DMS79 (cell line): ENCODE results near the gene TMPRSS3.
"Not testable (repeated sequence)": the region's sequence is repeated elsewhere in the genome, so short reads cannot be mapped to it uniquely, and the experiment has no call there.

Source experiments
- DNase-seq: peaks from one replicate; lab custom pipeline; 2025; lab: John Stamatoyannopoulos, UW

The TMPRSS3 gene

DNA sequence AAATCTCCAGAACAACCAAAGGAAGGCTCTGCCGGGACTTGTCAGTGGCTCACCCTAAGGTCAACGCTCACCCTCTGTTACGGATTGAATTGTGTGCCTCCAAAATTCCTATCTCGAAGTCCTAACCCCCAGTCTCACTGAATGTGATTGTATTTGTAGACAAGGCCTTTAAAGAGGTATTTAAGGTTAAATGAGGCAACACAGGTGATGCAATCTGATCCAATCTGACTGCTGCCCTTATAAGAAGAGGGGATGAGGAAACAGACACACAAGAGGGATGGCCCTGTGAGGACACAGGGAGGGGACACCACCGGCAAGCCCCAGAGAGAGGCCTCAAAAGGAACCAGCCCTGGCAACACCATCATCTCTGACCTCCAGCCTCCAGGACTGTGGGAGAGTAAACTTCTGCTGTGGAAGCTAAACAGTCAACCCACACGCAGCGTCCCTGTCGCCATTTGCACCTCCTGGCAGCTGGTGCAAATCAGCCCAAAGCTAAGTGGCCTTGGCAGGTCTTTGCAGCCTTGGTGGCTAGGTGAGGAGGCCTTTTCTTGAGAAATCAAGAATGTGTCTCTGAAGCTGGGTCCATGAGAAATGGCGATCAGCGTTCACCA lies 32.1 kb upstream of the TMPRSS3 start:
- DNase-seq = no peak

DNA sequence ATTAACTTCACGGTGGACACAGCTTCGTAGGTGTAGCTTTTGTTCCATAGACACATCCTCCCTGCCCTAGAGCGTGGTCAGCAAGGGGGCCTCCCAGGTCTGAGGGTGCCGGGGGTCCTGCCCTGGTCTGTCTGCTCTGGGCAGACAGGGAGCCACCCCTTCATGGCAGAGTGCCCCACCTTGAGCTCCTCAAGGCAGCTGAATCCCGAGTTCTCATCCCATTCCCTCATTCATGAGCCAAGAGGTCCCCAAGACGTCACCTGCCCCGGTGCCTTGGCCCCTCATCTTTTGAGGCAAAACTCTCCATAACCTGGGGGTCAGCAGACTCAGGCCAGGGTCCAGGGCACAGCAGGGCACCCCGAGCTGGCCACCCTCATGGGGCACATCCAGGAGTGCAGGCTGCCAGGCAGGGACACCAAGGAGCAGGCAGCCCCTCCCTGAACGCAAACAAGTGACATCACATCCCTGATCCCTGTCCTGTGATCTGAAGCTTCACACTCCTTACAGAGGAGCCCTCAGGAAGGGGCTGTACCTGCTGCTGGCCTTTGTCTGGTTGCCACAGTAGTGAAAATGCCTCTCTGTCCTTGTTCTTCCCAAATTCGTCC lies 31.1 kb upstream of the TMPRSS3 start:
- no peak for DNase-seq

DNA sequence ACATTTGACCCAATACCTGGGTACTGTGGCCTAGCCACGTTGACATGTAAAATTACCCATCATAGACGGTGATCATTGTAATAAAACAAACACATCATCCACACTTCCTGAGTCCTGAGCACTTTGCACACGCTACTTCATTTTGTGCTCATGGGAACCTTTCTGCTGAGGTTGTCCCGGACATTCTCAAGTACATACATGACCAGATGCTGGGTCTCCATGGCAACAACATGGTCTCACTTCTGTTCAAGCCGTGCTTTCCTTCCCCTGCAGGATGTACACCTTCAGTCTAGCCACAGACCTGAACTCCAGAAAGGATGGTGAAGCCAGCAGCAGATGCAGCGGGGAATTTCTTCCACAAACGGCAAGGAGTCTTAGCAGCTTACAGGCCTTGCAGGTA lies 30.6 kb upstream of the TMPRSS3 start:
- DNase-seq = peak; percentile 52

DNA sequence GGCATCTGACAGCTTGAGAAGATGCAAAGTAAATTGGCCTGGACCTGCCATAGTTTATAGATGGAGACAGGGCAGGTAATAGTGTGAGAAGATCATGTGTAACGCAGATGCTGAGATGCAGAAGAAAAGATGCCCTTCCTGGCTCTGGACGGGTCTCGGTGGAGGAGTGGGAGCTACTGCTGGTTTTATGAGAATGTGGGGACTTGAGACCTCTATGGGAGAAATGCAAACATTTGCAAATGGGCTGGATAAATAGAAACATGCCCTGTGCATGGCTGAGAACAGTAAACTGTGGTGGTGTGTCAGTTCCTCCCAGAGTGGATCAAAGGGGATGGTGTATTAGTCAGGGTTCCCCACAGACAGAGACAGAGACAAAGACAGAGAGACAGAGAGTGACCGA lies 29.7 kb upstream of the TMPRSS3 start:
- DNase-seq = no peak

DNA sequence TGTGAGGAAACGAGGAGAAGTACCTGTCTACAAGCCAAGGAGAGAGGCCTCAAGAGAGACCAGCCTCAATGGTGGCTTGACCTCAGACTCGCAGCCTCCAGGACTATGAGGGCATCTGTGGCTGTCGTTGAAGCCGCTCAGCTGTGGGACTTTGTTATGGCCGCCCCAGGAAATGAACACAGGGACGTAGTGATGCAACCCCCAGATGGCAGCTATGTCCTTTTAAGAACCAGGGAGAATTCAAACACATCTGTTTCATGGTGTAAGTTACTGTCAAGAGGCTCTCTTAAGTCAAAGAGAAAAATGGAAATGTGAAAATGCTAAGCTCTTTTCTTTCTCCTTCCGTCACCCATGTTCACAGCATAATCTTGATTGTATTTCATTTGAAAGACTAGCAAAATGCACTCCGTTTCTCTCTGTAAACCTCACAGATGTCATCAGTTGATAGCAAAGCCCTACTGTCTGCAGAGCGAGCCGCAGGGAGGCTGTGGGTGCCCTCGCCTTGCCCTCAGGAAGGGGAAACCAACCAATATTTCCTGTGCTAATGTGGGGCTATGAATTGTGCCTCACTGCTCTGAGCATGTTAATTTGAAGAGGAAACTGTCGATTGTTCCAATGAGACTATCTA lies 29.2 kb upstream of the TMPRSS3 start:
- DNase-seq = no peak

DNA sequence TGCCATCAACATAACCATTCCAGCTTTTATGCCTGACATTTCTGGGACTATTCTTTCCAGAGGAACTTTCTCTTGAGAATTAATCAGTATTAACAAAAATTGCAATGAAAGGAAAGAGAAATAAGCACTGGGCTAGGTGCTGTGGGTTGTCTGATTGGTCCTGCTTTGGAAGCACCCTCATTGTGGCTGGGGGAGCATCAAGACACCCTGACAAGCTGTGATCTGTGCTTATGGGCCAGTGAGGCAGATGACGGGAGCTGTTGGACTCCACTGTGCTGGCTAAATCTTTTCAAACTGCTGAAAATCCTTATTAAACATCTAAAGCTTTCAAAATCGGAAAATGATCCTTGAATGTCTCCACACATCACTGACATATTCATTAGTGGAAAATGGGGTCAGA lies 27.8 kb upstream of the TMPRSS3 start:
- DNase-seq = no peak

DNA sequence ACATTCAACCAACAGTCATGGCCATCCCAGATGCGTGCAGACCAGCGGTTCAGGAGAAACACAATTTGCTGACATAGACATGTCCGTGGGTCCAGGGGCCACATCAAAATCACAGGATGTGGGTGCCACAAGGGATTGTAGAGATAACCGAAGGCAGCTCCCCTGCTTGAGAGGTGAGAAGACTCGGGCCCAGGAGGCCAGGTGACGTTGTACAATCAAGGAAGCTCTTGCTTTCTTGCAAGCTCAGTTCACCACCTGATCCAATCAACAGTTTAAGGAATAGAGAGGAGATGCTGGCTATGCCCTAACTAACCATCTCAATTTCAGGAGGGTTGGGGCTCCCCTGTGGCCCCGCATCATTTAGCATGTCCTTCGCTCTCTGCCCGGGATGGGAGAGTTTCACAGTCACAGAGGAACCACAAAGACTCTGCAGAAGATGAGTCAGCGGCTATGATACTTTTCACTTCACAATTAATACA lies 27.4 kb upstream of the TMPRSS3 start:
- no peak for DNase-seq

DNA sequence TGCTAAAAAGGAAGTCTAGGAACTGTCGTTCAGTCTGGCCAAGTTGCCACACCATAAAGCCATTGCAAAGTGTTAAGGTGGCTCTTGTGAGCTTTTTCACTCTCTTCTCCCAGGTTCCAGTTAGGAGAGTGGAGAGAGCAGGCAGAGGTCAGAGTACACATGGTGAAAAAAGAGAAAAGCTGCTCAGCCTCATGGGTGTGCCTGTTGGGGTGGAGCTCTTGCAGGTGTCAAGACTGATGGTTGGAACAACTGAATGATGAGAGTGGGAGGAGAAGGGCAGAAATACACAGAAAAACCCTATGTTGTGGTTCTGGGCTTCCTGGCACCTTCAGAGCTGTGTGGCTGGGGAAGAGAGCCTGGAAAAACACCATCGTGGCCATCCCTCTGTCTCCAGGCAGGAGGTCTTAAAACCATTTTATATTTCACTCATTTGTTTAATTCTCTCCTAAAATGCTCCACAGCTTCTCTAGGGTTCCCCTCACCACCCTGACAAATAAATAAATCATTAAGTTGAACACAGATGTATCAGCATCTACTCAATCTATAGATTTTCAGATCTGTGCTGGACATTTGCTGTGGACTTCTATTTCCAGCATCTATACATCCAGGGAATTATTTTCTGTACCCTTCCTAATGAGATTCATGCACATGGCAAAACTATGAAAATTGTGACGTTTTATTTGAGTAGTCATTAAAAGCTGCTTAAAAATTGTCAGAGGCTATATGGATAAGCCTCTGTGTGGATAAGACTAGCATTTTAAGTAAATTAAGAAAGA lies 25.4 kb upstream of the TMPRSS3 start:
- DNase-seq = no peak

DNA sequence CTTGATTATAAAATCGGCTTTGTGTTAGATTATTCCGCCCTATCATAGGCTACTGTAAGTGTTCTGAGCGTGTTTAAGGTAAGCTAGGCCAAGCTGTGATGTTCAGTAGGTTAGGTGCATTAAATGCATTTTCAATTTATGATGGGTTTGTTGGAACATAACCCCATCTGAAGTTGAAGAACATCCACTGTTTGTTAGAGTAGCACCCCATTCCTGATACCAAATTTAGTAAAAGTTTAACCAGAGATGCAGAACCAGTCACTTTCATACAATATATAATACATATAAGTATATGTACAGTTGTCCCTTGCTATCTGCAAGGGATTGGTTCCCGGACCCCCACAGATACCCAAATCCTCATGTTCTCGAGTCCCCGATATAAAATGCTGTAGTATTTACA lies 24.0 kb upstream of the TMPRSS3 start:
- no peak for DNase-seq

DNA sequence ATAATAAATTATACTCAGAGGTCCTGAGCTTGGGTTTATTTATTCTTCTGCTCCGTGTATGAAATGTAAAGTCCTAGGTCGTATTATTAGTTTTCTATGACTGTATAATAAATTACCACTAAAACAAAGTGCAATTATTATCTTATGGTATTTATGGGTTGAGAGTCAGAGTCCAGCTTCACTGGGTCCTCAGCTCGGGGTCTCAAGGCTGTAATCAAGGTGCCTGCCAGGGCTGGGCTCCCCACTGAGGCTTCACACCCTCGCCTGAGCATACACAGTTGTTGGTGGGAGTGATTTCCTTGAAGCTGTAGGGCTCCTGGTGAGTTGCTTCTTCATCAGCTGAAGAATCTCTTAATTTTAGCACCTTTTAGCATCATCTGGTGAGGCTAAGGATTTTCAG lies 23.0 kb upstream of the TMPRSS3 start:
- DNase-seq = no peak

DNA sequence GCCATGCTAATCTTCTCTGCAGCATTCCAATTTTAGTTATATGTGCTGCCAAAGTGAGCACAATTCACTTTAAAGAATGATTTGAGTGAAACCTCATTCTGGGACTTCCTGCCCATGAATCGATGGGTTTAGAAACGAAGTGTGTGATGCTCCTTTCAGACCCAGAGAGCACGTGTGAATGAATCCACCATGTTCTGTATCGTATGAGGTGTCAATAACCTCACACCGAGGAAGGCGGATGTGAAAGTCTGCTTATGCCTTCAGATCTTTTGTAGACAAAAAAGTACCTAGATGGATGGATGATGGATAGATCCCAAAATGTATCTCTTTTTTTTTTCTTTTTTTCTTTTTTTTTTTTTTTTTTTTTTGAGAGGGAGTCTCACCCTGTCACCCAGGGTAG lies 21.7 kb upstream of the TMPRSS3 start:
- DNase-seq = no peak

DNA sequence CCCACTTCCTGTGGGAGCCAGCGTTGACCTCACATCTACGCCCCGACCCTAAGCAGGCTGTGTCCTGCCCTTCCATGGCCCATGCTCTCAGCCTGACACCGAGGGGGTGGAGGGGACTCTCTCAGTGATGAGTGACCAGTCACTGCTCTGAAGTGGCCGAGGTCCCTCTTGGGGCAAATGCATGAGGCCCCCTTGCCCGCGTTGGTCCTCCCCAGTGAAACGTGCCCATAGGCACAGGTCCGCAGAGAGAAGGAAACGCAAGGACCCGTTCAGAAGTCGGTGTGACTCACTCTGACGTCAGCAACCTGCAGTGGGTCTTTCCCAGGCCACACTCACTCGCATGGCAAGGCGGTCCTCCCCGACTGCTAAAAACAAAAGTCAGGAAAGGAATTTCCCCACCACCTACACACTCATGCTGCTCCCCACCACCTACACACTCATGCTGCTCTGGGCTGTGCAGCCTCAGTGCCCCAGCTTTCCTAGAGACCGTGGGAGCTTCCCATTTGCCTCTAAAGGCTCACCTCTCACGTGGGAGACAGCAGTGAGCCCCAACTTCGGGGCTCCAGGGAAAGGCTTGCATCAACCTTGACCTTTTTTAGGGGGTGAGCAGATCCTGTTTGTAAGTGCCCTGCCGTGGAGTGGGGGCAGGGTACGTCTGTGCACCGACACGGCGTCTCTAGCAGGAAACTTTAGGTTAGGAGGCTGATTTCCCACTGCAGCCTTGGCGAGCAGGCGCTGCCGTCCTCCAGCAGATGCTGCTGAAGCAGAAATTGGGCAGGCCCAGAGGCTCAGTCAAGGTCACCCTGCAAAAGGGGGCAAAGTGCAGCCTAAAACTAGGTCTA lies 19.3 kb upstream of the TMPRSS3 start:
- DNase-seq = no peak

DNA sequence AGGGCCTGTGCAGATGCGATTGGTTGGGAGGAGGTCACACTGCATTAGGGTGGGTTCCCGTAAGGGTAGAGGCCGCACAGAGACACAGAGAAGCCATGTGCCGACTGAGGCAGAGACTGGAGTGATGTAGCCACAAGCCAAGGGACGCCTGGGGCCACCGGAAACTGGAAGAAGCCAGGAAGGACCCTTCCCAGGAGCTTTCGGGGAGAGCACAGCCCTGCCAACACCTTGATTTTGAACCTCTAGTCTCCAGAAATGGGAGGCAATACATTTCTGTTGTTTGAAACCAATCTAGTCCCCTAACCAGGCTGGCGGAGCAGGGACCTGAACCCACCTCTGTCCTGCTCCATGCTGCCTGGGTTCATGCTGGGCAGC lies 18.7 kb upstream of the TMPRSS3 start:
- no peak for DNase-seq

DNA sequence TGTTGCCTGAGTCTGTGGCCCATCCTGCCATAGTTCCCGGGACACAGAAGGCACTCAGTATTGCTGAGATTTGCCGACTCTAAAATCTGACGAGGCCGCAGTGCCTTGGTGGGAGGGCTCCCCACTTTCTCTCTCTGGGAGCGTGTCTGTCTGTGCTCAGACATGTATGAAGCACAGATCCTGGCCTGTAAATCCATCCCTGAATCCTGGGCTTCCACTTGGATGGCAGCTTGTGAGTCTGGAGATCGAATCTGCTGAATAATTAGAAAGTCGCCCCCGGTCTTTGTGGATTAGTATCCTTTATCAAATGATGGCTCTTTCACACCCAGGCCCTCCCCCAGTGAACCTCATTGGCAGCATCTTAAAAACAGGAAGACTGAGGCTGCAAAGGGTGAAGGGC lies 18.2 kb upstream of the TMPRSS3 start:
- DNase-seq = no peak

DNA sequence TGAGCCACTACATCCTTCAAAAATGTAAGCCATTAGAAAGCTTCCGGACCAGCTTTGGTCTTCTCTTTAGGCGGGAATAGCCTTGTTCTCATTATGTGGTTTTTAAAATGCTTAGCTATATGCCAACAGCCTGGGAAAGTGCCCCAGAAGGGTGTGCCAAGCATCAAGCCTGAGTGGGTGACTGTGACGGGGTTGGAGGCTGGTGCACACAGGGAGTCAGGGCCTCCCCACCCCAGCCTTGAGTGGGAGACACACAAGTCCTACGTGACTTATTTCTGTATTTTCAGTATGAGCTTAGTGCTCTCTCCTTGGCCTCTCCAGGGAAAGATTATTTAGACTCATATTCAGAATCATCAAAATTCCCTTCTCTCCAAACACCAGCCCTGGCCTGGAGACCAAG lies 17.6 kb upstream of the TMPRSS3 start:
- no peak for DNase-seq

DNA sequence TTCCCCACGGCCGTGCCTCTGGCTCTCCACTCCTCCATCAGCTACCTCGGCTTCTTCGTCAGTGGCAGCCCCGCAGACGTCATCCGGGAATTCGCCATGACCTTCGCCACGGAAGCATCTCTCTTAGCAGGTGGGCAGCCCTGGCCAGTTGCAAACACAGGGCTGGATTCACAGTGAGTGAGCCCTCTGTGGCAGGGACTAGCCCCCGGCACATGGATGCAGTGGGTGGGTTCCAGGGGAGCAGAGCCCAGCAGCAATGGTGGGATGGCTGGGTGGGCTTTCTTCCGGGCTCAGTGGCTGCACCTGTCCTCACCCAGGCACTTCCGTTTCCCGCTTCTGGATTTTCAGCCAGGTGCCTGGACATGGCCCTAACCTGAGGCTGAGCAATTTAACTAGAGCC lies 17.2 kb upstream of the TMPRSS3 start:
- no peak for DNase-seq

DNA sequence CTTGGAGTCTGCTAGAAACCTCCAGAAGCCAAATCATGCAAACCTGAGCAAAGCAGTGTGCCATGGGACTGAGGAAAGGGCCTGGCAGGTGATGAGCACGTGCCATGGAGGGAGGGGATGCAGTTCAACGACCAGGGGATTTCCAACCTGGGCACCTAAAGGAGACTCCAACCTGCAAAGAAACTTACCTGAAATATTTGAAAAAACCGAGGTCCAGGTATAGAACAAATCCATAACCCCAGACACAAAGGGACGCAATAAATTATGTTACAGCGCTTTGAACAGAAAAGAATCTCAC lies 16.7 kb upstream of the TMPRSS3 start:
- no peak for DNase-seq

DNA sequence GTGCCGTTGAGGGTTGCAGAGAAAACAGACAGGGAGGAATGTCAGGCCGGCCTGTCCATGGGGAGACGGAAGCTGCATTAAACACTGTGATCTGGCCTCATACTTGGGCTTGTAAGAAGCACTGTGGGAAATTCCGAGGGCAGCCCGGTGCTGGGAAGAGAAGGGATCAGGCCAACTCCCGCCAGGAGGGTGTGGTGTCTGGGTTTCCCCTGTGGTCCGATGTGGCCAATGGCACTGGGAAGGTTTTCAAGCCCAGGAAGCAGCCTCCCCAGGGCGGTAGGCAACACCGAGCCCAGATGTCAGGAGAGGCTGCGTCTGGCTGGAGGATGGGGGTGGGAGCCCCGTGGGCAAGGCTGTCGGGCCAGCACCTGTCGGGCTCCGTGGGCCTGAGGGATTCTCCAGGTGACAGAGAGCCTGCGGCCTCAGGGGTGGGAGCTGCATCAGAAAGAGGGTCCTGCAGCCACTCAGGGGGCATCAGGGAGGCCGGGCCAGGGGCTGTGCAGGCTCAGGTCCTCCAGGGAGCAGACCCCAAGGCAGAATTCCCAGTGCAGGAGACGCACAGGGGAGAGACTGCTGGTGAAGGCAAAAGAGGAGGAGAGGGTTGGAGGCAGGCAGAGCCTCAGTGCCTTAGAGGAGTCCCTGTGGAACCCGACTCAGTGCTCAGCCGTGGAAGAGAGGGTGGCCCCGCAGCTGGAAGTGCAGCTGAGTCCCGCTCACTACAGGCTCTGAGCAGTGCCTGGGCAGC lies 16.2 kb upstream of the TMPRSS3 start:
- DNase-seq = no peak

DNA sequence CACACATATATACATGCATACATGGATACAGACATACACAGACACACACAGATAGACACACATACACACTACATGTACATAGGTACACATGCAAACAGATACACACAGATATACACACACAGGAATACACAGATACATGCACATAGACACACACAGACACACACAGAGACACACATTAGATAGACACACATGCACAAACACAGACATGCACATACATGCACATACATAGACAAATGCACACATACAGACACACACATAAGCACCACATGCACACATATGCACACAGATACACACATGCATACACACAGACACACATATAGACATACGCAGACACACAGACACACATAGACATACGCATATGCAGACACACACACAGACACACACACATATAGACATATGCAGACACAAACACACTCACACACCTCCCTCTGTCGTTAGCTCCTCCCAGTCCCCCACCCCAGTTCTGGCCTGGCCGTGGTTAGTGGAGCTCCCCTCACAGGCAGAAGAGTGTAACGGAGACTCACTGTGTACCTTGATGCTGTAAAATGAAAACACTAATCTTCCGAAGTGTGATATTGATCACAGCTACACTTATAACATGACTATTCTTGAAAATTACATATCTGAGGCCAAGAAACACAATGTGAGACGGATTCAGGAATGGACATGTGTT lies 15.5 kb upstream of the TMPRSS3 start:
- DNase-seq = no peak

DNA sequence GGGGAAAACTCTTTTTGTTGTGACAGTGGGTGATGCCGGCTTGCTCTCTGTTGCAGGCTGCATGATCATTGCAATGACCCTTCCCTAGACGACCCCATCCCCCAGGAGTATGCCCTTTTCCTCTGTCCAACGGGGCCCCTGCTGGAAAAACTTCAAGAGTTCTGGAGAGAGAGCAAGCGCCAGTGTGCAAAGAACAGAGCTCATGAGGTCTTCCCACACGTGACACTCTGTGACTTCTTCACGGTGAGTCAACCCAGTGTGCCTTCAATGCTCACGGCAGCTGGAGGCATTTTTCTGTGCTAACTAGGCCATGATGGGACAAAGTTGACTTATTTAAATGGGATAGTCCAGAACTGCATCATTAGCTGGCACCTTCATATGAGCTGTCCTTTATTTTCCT lies 13.5 kb upstream of the TMPRSS3 start:
- DNase-seq = no peak

DNA sequence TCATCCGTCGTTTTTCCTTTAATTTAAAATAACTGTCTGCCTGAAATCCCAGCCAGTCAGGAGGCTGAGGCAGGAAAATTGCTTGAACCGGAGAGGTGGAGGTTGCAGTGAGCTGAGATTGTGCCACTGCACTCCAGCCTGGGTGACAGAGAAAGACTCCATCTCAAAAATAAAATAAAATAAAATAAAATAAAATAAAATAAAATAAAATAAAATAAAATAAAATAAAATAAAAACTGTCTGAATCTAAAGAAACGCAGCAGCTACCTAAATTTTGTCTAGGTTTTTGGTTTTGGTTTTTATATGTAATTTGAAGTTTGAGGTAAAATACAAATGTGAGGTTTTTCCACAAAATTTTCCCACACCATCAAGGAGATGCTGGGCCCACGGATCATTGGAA lies 12.9 kb upstream of the TMPRSS3 start:
- not testable (repeated sequence) for DNase-seq
